HG03060 (cell line): ENCODE data around the gene SENP3.
"Not testable (repeated sequence)": the region's sequence is repeated elsewhere in the genome, so short reads cannot be mapped to it uniquely, and the experiment has no call there.

Experiments
- ATAC-seq: cut with Tn5 transposase; IDR thresholded peaks from one replicate; pipeline ENCODE4 v1.9.1; 2021; ENCODE audit warnings: low read depth, moderate number of reproducible peaks; ENCODE audit not compliant: unreplicated experiment

SENP3 gene

DNA sequence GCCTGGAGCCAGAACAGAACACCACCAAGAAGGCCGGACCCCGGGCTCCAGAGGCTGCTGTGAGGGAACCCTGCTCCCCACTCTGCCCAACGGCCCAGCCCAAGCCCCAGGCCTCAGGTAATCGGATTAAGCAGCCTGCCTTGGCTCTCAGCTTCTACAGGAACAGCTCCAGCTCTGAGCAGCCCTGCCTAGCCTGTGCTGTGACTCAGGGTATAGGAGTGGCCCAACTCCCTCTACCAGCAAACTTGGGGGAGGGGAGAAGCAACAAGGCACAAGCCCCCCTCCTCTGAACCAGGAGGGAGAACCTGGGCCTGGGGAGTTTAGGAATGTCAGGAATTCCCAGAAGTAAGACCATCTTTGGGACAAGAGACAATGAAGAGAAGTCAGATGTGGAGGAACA is 29.0 kb downstream of the SENP3 start:
- no peak for ATAC-seq

DNA sequence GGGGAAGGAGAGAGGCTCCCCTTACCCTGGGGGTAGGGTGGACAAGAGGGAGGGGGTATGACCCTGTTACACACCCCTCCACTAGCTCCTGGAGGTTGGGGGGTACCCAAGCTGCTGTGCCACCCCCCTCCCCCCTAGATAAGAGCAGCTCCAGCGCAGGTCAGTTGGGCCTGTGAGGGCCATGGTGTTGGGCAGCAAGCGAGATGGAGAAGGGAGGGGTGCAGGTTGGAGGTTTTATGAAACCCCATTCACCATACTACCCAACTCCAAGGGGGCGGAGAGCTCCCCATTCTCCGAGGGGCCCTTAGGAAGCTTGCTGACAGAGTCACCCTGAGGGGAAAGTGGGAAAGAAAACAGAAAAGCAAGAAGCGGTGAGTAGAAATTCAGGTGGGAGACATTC is 29.9 kb downstream of the SENP3 start:
- no peak for ATAC-seq

DNA sequence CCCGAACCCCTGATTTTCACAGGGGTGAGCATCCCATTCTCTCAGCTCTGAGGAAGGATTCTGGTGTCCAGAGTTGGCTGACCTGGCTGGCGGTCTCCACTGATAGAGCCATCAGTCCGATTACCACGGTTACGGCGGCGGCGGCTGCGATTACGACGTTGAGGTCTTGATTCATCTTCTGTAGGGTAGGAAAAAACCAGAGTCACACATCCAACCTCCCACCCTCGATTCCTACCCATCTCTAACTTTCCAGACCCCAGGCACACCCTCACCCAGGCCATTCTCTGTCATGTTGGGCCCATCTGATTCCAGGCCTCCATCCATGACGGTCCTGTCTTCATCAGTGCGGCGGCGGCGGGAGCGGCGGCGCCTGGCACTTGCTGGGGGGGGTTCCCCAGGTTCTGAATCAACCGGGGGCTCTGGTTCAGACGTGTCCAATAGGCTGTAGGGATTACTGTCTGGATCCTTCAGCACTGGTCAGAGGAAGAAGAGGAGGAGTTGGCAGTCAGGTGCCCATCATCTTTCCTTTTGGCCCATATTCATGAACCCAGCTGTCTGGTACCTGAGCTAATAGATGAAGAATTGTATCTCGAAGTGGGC is 30.8 kb downstream of the SENP3 start:
- no peak for ATAC-seq

DNA sequence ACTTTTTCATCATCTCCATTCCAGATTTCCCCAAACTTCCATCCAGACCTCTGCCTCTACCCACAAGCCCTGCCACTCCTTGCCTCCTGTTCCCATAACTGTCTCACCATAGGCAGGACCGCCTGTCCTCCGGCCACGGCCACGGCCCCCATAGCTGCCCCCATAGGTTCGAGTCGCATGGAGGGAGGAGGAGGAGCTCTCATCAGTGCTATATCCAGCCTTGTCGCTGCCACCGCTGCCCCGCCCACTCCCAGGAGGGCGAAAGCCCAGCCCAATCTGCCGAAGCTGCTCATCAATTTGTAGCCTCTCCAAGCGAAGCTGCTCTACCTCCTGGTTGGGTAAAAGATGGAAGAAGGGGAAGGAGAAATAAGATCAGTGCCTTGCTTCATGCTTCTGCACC is 31.6 kb downstream of the SENP3 start:
- no peak for ATAC-seq

- ATAC-seq: not testable (repeated sequence)
These were observed 35.8 kb downstream of the SENP3 start for GRCh38 chr17:7597561-7597960.

GRCh38 chr17:7606280-7606679 is 44.6 kb downstream of the SENP3 start:
- no peak for ATAC-seq

- no peak for ATAC-seq
These were observed 48.9 kb downstream of the SENP3 start for GRCh38 chr17:7610641-7611040.

- no peak for ATAC-seq
These were observed 50.0 kb downstream of the SENP3 start for GRCh38 chr17:7611635-7612293.

GRCh38 chr17:7612294-7612640 is 50.5 kb downstream of the SENP3 start:
- ATAC-seq: no peak

GRCh38 chr17:7613769-7614424 is 52.2 kb downstream of the SENP3 start:
- ATAC-seq: peak; percentile 4

DNA sequence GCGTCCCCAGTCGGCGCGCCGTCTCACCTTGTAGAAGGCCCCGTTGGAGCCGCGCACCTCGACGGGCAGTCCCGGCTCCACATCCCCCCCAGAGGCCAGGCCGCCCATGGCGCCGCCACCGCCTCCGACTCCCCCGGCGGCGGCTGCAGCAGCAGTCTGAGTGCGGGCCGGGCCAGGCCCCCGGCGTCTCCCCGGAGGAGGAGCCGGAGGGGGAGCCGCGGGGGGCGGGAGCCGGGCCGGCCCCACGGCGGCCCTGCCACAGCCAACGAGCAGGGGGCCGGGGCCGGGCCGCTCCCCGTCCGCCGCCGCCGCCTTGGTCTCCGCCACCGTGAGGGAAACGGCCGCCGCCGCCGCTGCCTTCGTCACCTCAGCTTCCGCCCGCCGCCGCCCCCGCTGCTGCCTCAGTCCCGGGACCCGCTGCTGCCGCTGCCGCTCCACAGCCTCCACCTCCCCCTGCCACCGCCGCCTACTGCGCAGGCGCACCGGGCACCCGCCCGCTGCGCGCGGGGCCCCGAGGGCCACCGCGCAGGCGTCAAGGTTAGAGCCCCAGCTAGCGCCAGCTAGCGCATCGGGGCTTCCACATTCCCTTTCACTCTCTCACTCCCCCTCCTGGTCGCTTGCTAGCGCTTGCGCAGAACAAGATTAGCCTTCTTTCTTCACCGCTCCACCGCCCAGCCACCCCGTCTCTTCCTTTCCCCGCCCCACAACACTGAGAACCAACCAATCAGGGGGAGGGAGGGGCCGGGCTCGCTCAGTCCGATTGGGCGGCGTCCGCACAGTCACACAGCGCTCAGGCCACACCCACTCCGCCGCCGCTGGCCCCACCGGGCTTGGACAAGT is 52.9 kb downstream of the SENP3 start, which contains the start of gene FXR2:
Gene FXR2 (minus strand): TSS at position 473 of the 840 bp plus-strand sequence. CDS start 365 bp downstream, at position 108.
- ATAC-seq: peak; percentile 73

- ATAC-seq: no peak
These were observed 53.6 kb downstream of the SENP3 start for GRCh38 chr17:7615265-7615747.

- ATAC-seq: no peak
These were observed 56.9 kb downstream of the SENP3 start for GRCh38 chr17:7618608-7619007.

DNA sequence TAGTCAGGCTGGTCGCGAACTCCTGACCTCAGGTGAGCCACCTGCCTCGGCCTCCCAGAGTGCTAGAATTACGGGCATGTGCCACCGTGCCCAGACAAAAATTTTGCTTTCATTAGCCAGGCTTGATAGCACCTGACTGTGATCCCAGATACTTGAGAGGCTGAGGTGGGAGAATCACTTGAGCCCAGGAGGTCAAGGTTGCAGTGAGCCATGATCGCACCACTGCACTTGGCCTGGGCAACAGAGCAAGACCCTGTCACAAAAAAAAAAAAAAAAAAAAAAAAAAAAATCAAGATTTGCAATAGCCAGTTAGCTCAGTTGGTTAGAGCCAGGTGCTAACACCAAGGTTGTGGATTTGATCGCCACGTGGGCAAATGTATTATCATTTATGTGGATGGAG is 59.1 kb downstream of the SENP3 start:
- ATAC-seq: no peak
